HG03439 (cell line): Measurements from ENCODE around the gene RBM20.

Experiments used
- ATAC-seq: cut with Tn5 transposase; IDR thresholded peaks from one replicate; pipeline ENCODE4 v1.9.1; 2021; ENCODE audit warnings: mild to moderate bottlenecking, moderate library complexity; ENCODE audit not compliant: unreplicated experiment

Gene RBM20

DNA sequence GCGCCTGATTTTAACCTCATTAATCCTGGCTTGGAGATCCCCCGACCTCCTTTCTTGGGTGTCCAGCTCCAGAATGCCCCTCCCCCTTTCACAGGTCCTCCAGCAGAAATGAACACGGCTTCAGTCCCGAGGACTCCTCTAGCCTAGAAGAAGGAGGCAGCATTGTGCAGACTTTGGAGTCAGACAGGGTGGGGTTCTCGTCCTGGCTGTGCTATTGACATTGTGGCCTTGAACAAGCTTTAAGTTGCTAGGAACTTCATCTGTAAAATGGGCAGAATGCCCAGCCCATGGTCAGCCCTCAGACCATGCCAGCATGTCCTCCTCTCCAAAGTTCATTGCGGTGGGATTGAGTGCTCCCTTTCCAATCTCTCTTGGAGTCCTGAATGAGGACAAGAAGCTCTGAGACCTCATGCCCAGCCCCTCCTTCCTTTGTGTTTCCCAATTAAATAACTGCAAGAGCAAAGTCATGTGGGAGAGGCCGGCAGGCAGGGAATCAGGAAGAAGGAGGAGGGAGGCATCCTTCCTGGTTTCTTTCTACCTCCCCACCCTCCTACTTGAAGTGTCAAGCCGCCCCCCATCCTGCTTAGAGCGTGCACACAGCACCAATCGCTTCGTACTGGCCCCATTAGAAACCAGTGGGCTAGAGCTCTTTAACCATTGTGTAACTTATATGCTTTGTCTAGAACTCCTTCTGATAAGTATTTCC is 86.4 kb downstream of the RBM20 start:
- ATAC-seq = no peak

DNA sequence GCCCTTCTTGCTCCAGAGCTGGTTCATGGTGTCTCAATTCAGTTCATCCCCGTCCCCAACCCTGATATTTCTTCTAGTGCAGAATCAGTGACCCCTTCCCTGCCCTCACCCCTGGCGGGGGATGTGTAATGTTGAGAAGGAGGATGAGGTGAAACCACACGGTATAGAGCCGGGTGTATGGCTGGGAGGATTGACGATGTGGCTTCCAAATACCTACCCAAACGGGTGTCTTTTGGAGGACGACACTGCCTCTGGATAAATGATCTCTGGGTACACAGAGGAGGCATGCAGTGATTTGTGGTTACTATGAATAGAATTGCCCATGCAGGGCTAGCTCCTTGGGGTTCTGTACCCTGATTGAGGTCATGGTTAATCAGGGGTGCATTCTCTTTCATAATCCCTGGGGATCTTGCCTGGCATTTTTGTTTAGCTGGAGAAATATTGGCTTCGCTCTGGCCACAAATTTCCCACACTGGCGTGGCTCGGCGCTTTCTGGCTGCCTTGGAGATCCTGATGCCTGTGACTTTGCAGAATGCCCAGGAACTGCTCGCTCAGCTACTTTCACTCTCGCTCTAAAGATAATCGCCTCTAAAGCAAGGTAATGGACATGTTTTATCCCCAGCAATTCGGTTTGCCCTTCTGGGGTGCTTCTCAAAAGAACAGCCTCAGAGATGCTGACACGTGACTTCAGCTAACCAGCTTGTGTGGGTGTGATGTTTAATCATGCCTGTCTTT is 89.2 kb downstream of the RBM20 start:
- ATAC-seq = no peak

DNA sequence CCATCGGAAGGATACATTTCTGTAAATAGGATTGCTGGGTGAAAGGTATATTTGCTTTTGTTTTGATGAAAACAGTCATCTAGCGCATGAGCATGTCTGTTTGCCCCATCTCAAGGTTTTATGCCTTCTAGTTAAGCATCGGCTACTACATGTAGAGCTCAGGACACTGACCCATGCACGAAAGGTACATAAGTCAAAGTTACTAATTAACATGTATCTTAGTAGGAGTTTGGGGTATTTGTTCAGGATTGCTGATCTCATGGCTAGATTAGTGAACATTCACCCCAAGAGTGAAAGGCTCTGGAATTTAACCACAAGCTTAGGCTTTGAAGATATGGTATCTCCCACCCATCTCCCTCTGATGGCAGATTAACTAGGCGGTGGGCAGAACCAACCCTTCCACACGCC is 91.5 kb downstream of the RBM20 start:
- no peak for ATAC-seq

DNA sequence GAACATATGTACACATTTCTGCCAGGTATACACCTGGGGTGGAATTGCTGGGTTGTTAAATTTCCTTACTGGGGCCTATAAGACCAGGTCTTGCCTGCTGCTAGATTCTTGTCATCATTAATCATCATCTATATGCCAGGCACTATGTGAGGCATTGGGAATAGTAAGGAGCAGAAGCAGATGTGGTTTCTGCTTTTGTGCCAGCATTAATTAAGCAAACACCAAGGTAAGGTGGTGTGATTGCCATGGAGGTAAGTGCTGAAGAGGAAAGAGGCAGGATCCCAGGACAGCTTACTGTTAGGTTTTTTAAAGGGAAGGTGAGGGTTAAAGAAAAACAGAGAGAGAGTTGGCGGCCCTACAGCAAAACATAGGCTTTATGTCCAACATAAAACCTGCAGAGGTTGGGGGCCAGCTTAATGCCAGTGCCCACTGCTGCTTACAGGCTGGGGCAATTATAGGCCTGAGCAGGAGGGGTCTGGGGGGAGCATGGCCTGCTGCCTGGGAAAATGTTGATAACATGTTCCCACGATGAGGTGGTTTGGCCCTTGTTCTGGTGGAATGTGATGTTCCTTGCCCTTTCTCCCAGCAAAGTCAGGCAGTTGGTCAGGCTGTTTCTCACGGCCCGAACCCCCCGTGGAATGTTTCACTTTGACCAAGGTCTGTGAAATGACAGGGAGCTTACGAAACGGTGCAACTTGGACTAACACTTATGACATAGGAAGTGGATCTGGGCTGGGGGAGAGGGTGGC is 93.9 kb downstream of the RBM20 start:
- no peak for ATAC-seq

DNA sequence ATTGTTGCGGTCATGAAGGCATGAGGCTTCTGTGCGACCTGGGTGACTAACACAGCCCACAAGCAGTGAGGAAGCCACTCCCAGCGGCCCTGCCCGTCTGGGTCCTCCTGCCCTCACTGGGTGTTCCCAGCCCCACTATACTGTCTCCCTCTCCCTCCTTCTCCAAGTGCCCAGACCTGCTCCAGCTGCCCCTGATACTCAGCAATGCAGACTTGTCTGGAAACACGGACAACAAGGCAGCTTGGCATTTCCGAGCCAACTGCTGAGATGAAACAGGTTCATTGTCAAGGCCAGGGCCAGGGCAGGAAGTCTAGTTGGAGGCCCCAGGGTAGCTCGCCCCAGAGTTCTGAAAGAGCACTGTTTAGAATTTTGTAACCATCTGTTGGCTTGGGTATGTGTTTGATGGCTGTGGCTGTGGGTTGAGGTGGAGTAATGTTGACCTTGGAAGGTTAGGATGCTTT is 95.7 kb downstream of the RBM20 start:
- no peak for ATAC-seq

DNA sequence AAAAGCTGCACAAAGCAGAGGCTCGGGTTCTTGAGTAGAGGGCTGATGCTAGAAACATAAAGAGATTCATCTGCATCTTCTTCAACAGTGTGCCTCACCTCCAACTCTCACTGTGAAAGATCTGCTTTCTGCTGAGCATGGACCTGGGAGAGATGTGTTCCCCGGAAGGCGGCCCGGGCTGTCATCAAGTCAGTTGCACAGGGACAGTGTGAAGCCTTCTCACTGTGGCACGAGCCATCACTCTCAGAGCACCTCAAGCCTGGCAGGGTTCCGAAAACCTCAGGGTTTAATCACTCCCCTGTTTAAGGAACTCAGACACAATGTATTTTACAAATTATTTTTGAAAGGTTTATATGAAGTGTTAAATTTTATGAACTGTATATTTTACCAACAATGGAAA is 98.7 kb downstream of the RBM20 start:
- no peak for ATAC-seq

DNA sequence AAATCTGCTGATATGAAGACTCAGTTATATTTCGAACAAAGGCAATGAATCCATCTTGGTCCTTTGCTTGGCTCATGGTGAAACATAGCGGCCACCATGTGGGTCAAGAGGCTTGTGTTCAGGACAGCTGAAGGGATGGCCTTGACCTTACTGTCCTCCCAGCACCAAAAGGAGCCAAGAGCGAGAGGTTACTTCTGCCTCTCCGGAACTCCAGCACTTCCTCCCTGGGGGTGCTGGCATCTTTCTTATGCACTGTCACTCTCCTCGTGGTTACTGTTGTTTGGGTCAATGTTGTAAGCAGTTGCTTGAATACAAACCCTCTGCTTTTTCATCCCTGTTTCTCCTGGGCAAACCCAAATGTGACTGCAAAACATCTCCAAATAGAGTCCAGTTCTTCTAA is 100.6 kb downstream of the RBM20 start:
- ATAC-seq = no peak

DNA sequence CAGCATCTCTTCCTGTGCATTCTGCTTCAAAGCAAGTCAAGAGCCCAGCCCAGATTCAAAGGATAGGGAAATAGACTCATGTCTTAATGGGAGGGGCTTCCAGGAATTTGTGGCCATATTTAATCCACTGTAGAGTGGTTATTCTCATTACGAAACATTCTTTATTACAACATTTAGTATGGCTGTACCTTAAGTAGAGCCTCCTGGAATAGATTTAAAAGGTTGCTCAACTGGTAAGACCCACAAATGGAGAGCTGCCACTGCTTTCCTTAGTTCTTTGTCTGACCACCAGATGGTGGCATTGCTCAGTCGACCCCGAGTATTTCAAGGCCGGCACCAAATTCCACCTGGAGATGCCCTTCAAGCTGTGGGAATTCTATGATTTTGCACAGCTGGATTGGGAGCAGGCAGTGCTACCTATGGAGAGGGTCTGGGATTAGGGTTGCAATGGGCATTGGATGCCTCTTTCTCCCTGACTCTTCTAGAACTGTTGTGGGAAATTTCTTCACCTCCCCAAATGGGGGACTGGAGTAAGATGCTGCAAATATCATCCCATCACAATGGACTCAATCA is 102.2 kb downstream of the RBM20 start:
- ATAC-seq = no peak

DNA sequence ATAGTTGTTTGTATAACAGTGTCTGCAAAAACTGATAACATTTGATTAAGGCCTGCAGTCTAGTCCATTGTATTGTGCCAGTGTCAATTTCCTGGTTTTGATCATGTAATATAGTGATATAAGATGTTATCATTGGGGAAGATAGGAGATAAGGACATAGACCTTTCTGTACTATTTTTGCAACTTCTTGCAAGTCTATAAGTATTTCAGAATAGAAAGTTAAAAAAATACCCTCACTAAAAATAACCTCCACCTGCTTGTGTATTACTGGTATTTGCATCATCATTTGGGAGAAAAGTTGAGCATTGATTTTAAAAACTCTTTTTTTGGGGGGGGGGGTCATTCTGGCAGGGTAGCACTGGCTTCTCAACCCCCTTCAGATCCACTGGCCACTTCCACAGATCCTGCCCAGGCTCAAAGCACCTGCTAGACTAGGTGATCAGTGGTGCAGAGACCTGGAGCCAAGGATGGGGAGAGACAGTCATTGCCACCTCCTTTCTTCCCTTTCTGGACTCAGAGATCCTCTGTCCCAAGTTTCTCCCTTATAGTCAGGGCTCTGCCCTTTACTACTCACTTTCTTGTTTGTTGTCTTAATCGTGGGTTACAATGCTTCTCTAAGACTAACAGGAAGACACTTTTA is 103.0 kb downstream of the RBM20 start:
- no peak for ATAC-seq

DNA sequence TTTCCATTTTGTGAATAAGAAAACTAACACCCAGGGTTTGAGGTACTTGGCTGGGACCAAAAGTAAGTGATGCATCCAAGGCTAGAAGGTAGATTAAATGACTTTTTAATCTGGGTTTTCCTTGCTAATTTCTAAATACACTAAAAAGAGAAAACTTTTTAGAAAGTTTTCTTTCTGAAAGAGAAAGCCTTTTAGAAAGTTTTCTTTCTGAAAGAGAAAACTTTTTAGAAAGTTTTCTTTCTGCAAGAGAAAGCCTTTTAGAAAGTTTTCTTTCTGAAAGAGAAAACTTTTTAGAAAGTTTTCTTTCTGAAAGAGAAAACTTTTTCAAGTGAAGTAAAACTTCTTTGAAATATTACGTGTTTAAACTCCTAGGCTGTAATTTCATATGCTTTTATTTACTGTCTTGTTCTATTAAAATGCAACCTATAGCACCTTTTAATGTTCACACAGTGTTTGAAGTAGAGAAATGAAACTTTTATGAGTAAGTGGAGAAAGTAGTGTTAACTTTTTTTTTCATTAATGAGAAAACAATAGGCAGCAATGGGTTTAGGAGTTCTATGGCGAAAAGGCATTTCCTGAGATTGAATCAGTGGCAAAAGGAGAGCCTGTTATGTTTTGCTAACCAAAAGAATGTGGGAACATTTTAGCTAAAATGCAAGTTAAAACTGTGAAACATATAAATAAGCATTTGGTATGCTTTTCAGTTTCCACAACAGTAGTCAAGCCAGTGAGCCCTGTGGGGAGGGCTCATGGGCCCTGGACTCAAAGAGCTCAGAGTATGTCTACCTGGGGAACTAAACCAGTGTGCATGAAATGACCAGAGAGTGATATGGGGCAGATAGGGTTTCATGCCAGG is 103.7 kb downstream of the RBM20 start:
- ATAC-seq = no peak

DNA sequence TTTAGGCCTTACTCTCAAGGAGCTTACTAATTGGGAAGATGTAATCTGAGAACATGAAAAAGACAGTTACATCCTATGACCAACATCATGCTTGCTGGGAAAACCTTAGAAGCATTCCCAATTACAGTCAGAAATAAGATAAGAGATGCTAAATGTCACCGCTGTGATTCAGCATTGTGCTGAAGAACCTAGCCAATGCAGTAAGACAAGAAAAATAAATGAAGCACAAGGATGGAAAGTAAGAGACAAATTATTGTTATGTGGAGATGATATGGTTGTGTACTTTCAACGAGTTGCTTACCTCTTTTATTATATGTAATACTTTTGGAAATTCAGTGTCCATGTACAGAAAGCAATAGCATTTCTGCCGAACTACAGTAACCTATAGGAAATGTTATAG is 104.8 kb downstream of the RBM20 start:
- ATAC-seq = no peak

DNA sequence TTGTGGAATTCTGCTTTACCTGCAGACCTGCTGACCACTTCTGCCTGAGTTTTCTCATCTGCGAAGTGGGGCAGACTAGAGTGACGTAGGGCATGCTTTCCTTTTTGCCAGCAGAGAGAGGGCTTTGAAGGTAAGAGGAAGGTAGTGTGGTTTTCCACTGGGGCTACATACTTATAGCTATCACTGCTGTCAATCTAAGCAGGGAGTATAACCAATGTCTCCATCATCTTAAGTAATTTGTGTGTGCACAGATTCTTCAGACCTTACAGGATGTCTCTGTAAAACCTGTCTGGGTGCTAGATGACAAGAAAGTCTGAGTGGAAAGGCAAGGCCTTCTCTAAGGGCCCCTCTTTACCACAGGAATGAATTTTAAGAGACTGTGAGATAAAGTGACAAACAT is 106.8 kb downstream of the RBM20 start:
- no peak for ATAC-seq

DNA sequence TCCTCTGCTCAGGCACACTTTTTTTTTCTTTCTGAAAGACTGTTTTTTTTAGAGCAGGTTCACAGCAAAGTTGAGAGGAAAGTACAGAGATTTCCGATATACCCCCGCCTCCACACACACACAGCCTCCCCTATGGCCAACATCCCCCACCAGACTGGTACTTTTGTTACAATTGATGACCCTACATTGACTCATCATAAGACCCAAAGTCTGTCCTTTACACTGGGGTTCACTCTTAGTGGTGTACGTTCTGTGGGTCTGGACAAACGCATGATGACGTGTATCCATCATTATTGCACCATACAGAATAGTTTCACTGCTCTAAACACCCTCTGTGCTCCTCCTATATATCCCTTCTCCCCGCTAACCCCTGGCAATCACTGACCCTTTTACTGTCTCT is 107.7 kb downstream of the RBM20 start:
- no peak for ATAC-seq

DNA sequence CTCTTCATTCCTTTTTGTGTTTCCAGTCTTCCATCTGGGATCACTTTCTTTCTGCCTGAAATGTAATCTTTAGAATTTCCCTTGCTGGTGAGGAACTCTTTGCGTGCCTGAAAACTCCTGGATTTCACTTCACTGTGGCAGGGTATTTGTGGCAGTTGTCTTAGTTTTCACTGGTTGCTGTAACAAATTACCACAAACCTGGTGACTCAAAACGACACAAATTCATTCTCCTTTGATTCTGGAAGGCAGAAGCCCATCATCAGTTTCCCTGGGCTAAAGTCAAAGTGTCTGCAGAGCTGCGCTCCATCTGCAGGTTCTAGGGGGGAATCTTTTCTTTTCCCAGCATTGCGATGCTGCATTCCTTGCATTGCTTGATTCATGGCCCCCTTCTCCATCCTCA is 109.3 kb downstream of the RBM20 start:
- ATAC-seq = no peak

DNA sequence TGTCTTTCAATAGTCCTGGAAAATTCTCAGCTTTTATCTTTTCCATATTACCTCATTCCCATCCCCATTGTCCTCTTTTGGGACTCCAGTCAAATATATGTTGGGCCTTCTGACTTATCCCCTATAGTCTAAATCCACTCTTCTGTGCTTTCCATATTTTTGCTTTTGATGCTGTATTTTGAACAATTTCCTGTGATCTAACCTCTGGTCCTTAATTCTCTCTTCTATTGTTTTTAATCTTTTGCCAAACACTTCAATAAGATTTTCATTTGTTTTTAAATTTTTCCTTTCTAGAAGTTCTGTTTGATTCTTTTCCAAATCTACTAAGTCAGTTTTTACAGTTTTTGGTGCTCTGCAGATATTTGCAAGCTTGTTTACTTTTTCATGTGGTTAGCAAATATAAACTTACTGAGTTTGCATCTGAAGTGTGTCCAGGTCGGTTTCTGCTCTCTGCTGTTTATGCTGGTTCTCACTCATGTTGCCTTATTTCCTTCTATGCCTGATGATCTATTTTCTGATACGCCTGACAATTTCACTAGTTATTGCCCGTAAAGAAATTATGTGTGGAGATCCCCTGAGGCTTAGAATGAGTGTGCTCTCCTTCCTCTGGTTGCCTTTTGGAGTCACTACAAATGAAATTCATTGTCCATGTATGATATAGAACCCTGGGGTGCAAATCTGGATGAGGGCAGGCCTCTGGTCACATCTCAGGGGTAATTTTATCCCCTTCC is 110.4 kb downstream of the RBM20 start:
- ATAC-seq = no peak

DNA sequence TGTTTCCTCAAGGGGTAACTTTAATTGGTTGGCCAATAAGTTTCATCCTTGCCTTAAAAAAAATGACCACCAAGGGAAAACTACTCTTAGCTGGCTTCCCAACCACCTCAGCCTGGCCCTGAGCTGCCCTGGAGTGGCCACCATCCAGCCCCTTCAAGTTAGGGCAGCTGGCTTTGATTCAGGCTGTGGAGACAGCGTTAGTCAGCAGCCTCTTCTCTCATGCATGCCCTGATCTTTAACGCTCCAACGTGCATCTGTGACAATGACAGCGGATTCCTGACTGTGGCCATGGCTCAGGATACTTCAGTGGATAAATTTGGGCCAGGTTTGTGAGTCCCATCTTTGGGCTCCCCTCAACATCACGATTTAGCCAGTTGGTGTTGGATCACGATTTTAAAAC is 111.6 kb downstream of the RBM20 start:
- ATAC-seq = no peak

DNA sequence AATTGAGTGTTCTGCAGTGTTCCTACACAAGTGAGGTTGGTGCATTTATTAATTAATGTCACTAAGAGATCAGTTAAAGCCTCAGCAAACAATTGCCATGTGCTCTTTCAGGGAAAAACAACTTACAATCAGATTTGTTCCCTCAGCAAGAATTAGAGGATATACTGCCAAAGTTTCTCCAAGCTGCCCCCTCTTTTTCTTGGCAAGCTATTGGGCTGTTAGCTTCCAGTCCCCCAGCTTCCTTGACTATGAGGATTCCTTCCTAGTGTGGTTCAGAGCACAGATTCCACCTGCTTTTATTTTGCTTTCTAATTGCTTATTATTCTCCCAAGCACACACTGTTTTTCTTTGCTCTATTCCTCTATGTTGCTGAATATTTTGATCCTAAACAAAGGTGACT is 112.7 kb downstream of the RBM20 start:
- no peak for ATAC-seq

DNA sequence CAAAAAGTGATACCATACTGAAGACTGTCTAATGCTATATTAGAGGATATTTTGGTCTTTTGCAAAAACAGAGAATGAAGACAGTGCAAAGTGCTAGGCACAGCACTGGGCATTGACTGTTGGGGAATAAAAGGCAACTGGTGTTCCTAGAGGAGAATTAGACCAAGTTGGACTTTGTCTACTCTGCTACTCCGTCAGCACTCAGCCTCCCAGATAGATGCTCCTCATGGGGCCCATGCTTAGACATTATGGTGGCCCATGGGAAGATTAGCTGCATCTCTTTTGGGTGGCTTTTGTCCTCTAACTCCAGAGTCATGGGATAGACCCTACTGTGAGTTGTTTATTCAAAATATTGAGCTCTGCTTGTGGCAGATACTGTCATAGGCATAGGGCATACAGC is 113.5 kb downstream of the RBM20 start:
- ATAC-seq = no peak

DNA sequence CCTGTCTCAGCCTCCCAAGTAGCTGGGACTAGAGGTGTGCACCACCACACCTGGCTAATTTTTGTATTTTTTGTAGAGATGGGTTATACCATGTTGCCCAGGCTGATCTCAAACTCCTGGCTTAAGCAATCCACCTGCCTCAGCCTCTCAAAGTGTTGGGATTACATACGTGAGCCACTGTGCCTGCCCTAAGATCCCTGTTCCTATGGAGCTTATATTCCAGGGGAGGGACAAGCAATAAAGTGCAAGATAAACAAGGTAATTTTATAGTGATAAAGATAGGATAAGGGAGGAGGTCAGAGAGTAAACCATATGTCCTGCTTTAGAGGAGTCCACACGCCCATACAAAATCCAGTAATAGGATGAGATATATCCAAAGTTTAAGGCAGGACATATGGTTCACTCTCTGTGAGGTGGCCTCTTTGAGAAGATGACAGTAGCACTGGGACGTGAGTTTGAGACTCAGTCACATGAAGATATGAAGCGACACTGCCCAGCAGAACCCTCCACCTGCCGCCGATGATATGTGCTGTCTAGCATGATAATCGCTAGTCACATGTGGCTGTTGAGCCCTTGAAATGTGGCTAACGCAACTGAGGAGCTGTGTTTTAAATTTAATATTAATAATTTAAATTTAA is 114.1 kb downstream of the RBM20 start:
- ATAC-seq = no peak
